CD4-positive, CD25-positive, alpha-beta regulatory T cell (primary cell): ENCODE data around the gene FOXP2. TPM values are rescaled to one million over a fixed set of nuclear protein-coding genes. Genes with fewer than 3 reads are reported as not detected.

ENCODE experiments used
- ATAC-seq, 2 donors: fragments of 150-1000 bp; cut with Tn5 transposase; one replicate each; pipeline ENCODE4 v1.10.0; 2021; ENCODE audit warnings: low read depth in 2 of 2, moderate number of reproducible peaks in 2 of 2, moderate library complexity in 1 of 2
- DNase-seq, 3 donors: peaks; one replicate each; pipeline versions ENCODE4 v3.0.0 to v3.0.0-alpha.2; 2012 to 2022; ENCODE audit warnings: mixed read lengths in 1 of 3
- H3K27ac ChIP-seq: one replicate; pipeline ENCODE4 v1.7.0; 2013; ENCODE audit warnings: mild to moderate bottlenecking, low read length; ENCODE audit not compliant: insufficient read depth, poor library complexity, severe bottlenecking
- H3K27me3 ChIP-seq: one replicate; pipeline ENCODE4 v1.7.0; 2013; ENCODE audit warnings: low read length; ENCODE audit not compliant: control insufficient read depth, insufficient read depth
- H3K36me3 ChIP-seq: one replicate; pipeline ENCODE4 v1.7.0; 2013; ENCODE audit warnings: mild to moderate bottlenecking, low read length, moderate library complexity; ENCODE audit not compliant: control insufficient read depth, insufficient read depth
- H3K4me1 ChIP-seq: 2 replicates; pipeline ENCODE4 v1.7.0; 2013; ENCODE audit warnings: mild to moderate bottlenecking, low read length; ENCODE audit not compliant: insufficient read depth, control insufficient read depth, poor library complexity, severe bottlenecking
- H3K4me3 ChIP-seq: one replicate; pipeline ENCODE4 v1.7.0; 2013; ENCODE audit warnings: low read depth, mild to moderate bottlenecking, low read length, moderate library complexity
- H3K9me3 ChIP-seq, 2 experiments: 1 replicate in 1 of 2; 2 replicates in 1 of 2; pipeline ENCODE4 v1.7.0; 2013; ENCODE audit warnings: low read length in 2 of 2, mild to moderate bottlenecking in 1 of 2, moderate library complexity in 1 of 2; ENCODE audit not compliant: control insufficient read depth in 2 of 2
- H3K27ac Mint-ChIP-seq, 3 donors: one replicate each; pipeline ENCODE4 v1.8.0; 2020 to 2022; ENCODE audit warnings: mild to moderate bottlenecking in 3 of 3, mixed read lengths in 3 of 3, moderate library complexity in 2 of 3
- H3K27me3 Mint-ChIP-seq: one replicate; pipeline ENCODE4 v1.8.0; 2022; ENCODE audit warnings: mild to moderate bottlenecking, mixed read lengths
- H3K36me3 Mint-ChIP-seq: one replicate; pipeline ENCODE4 v1.8.0; 2020; ENCODE audit warnings: mixed read lengths
- H3K4me1 Mint-ChIP-seq, 4 donors: one replicate each; pipeline ENCODE4 v1.8.0; 2020 to 2022; ENCODE audit warnings: mixed read lengths in 4 of 4, mild to moderate bottlenecking in 1 of 4
- H3K4me3 Mint-ChIP-seq, 4 donors: one replicate each; pipeline ENCODE4 v1.8.0; 2020 to 2022; ENCODE audit warnings: mild to moderate bottlenecking in 4 of 4, mixed read lengths in 4 of 4, moderate library complexity in 3 of 4
- H3K9me3 Mint-ChIP-seq, 7 donors: one replicate each; pipeline ENCODE4 v1.8.0; 2020 to 2022; ENCODE audit warnings: mixed read lengths in 7 of 7, mild to moderate bottlenecking in 3 of 7, moderate library complexity in 2 of 7
- polyA plus RNA-seq, 4 donors: library from polyadenylated mRNA; unstranded; fragments of 300-500 nt; fragmentation: Illumina TruSeq; gene quantifications; one replicate each; pipeline ENCODE4 v1.2.3, GENCODE V29; 2021
- total RNA-seq: library from RNA; stranded (reverse); gene quantifications from one replicate; pipeline ENCODE4 v1.2.3, GENCODE V29; 2022

The FOXP2 gene
- total and polyA plus RNA-seq, 5 donors from 2014 or later: not detected

GRCh38 chr7:114444196-114444595 is 29.6 kb downstream of the FOXP2 start:
- Histone ChIP-seq H3K9me3 (no peaks in the 10 kb centered on the region), H3K27me3 (no peaks in the 10 kb centered on the region), H3K27ac (no peak overlapping the region), H3K4me1 (no peaks in the 10 kb centered on the region), H3K4me3 (no peak overlapping the region), H3K36me3 (no peaks in the 10 kb centered on the region)
- H3K4me3 Mint-ChIP-seq: no peak overlapping the region
- no peaks in the 10 kb centered on the region for H3K36me3 Mint-ChIP-seq
- no peaks in the 10 kb centered on the region for H3K9me3 Mint-ChIP-seq
- H3K27me3 Mint-ChIP-seq: no peaks in the 10 kb centered on the region
- no peaks in the 10 kb centered on the region for H3K4me1 Mint-ChIP-seq
- ATAC-seq (no peak), DNase-seq (no peak)
- no peak overlapping the region for H3K27ac Mint-ChIP-seq

- H3K4me1 Mint-ChIP-seq: peaks cover 0 to 5% (median 0%) of the 10 kb centered on the region in 4 donors
- ATAC-seq: no peak
- H3K27me3 Mint-ChIP-seq: no peaks in the 10 kb centered on the region
- no peaks in the 10 kb centered on the region for H3K36me3 Mint-ChIP-seq
- no peak overlapping the region for H3K27ac Mint-ChIP-seq
- Histone ChIP-seq H3K9me3 (no peaks in the 10 kb centered on the region), H3K27ac (no peak overlapping the region), H3K27me3 (no peaks in the 10 kb centered on the region), H3K4me3 (no peak overlapping the region), H3K36me3 (no peaks in the 10 kb centered on the region), H3K4me1 (no peaks in the 10 kb centered on the region)
- no peak for DNase-seq
- peaks cover 0 to 3% (median 0%) of the 10 kb centered on the region in 7 donors for H3K9me3 Mint-ChIP-seq
- H3K4me3 Mint-ChIP-seq: no peak overlapping the region
Measured at GRCh38 chr7:114450431-114450830, 35.8 kb downstream of the FOXP2 start.

GRCh38 chr7:114459574-114459973 is 45.0 kb downstream of the FOXP2 start:
- H3K4me1 Mint-ChIP-seq: peaks cover 0 to 5% (median 0%) of the 10 kb centered on the region in 4 donors
- H3K36me3 Mint-ChIP-seq: no peaks in the 10 kb centered on the region
- Histone ChIP-seq H3K36me3 (no peaks in the 10 kb centered on the region), H3K27ac (no peak overlapping the region), H3K4me3 (no peak overlapping the region), H3K9me3 (no peaks in the 10 kb centered on the region), H3K27me3 (no peaks in the 10 kb centered on the region), H3K4me1 (no peaks in the 10 kb centered on the region)
- DNase-seq: no peak
- no peak overlapping the region for H3K27ac Mint-ChIP-seq
- peaks cover 0 to 8% (median 0%) of the 10 kb centered on the region in 7 donors for H3K9me3 Mint-ChIP-seq
- H3K4me3 Mint-ChIP-seq: no peak overlapping the region
- H3K27me3 Mint-ChIP-seq: no peaks in the 10 kb centered on the region
- ATAC-seq: no peak

- Histone ChIP-seq H3K27ac (no peak overlapping the region), H3K4me3 (no peak overlapping the region), H3K36me3 (no peaks in the 10 kb centered on the region), H3K4me1 (no peaks in the 10 kb centered on the region), H3K27me3 (no peaks in the 10 kb centered on the region), H3K9me3 (no peaks in the 10 kb centered on the region)
- DNase-seq: no peak
- Mint-ChIP-seq H3K9me3 (peaks cover 0 to 7% (median 0%) of the 10 kb centered on the region in 7 donors), H3K4me3 (no peak overlapping the region), H3K4me1 (peaks cover 0 to 3% (median 0%) of the 10 kb centered on the region in 4 donors), H3K27ac (no peak overlapping the region), H3K27me3 (no peaks in the 10 kb centered on the region), H3K36me3 (no peaks in the 10 kb centered on the region)
- ATAC-seq: no peak
Measured at GRCh38 chr7:114460021-114460420, 45.4 kb downstream of the FOXP2 start.

- no peak overlapping the region for H3K27ac Mint-ChIP-seq
- H3K36me3 Mint-ChIP-seq: no peaks in the 10 kb centered on the region
- no peaks in the 10 kb centered on the region for H3K27me3 Mint-ChIP-seq
- H3K9me3 Mint-ChIP-seq: peaks cover 0 to 3% (median 0%) of the 10 kb centered on the region in 7 donors
- DNase-seq: no peak
- no peaks in the 10 kb centered on the region for H3K4me1 Mint-ChIP-seq
- Histone ChIP-seq H3K27me3 (no peaks in the 10 kb centered on the region), H3K4me3 (no peak overlapping the region), H3K9me3 (no peaks in the 10 kb centered on the region), H3K27ac (no peak overlapping the region), H3K4me1 (no peaks in the 10 kb centered on the region), H3K36me3 (no peaks in the 10 kb centered on the region)
- ATAC-seq: no peak
- H3K4me3 Mint-ChIP-seq: no peak overlapping the region
Measured at GRCh38 chr7:114466917-114467316, 52.3 kb downstream of the FOXP2 start.

- H3K4me3 ChIP-seq: no peak overlapping the region
- H3K36me3 Mint-ChIP-seq: no peaks in the 10 kb centered on the region
- no peak for ATAC-seq
Measured at GRCh38 chr7:114468844-114469243, 54.2 kb downstream of the FOXP2 start.

GRCh38 chr7:114472896-114473512 is 58.4 kb downstream of the FOXP2 start:
- H3K36me3 ChIP-seq: no peaks in the 10 kb centered on the region
- Mint-ChIP-seq H3K27ac (no peak overlapping the region), H3K4me1 (no peaks in the 10 kb centered on the region), H3K9me3 (peaks cover 0 to 5% (median 0%) of the 10 kb centered on the region in 7 donors), H3K4me3 (no peak overlapping the region), H3K27me3 (no peaks in the 10 kb centered on the region), H3K36me3 (no peaks in the 10 kb centered on the region)
- H3K9me3 ChIP-seq: no peaks in the 10 kb centered on the region
- H3K27ac ChIP-seq: no peak overlapping the region
- H3K4me1 ChIP-seq: no peaks in the 10 kb centered on the region
- H3K27me3 ChIP-seq: no peaks in the 10 kb centered on the region
- no peak overlapping the region for H3K4me3 ChIP-seq
- DNase-seq: no peak
- ATAC-seq: no peak

More at GRCh38 chr7:114468844-114469243, 54.2 kb downstream of the FOXP2 start:
- Histone ChIP-seq H3K9me3 (no peaks in the 10 kb centered on the region), H3K27me3 (no peaks in the 10 kb centered on the region), H3K27ac (no peak overlapping the region), H3K36me3 (no peaks in the 10 kb centered on the region), H3K4me1 (no peaks in the 10 kb centered on the region)
- H3K9me3 Mint-ChIP-seq: peaks cover 0 to 3% (median 0%) of the 10 kb centered on the region in 7 donors
- H3K4me3 Mint-ChIP-seq: no peak overlapping the region
- H3K27ac Mint-ChIP-seq: no peak overlapping the region
- no peaks in the 10 kb centered on the region for H3K4me1 Mint-ChIP-seq
- H3K27me3 Mint-ChIP-seq: no peaks in the 10 kb centered on the region
- no peak for DNase-seq

GRCh38 chr7:114478384-114478783 is 63.8 kb downstream of the FOXP2 start:
- Histone ChIP-seq H3K9me3 (no peaks in the 10 kb centered on the region), H3K4me3 (no peak overlapping the region), H3K27me3 (no peaks in the 10 kb centered on the region), H3K27ac (no peak overlapping the region), H3K4me1 (no peaks in the 10 kb centered on the region), H3K36me3 (no peaks in the 10 kb centered on the region)
- ATAC-seq: no peak
- Mint-ChIP-seq H3K36me3 (no peaks in the 10 kb centered on the region), H3K4me1 (no peaks in the 10 kb centered on the region), H3K27ac (no peak overlapping the region), H3K27me3 (no peaks in the 10 kb centered on the region), H3K9me3 (peaks cover 0 to 2% (median 0%) of the 10 kb centered on the region in 7 donors), H3K4me3 (no peak overlapping the region)
- DNase-seq: no peak
